ENCODE measurements around the gene CTNS. TPM values are rescaled to one million over a fixed set of nuclear protein-coding genes. Genes with fewer than 3 reads are reported as not detected.

The CTNS gene
- total RNA-seq, 4 donors from 2014 or later: 1.2 to 25.7 (median 18.8) TPM

GRCh38 chr17:3590768-3591167 is 45.8 kb upstream of the CTNS start:
- in situ Hi-C loops (cut with MboI; ENCODE audit: low pct_ligation_motif_present in 1 of 4, low pct_unique_long_range_greater_than_20kb in 1 of 4, low sequenced_read_pairs in 3 of 4) (no loop called here), intact Hi-C loops (cut with DNase I; ENCODE audit: low total_unique reads) (no loop called here)
- Histone ChIP-seq H3K27ac (no peak overlapping the region), H3K4me1 (no peaks in the 10 kb centered on the region), H3K4me3 (no peak overlapping the region), H3K9me3 (no peaks in the 10 kb centered on the region), H3K27me3 (no peaks in the 10 kb centered on the region), H3K36me3 (peaks cover 0 to 9% (median 3%) of the 10 kb centered on the region in 4 donors)
- TF ChIP-seq EP300 (IDR thresholded peaks at IDR 0.05; ENCODE audit: low read depth) (no peak), CTCF (IDR thresholded peaks at IDR 0.05) (no peak), POLR2AphosphoS5 (IDR thresholded peaks at IDR 0.05) (no peak), POLR2A (IDR thresholded peaks at IDR 0.05) (no peak)
- 90% methylated on average over 14 of the region's 15 CpGs; no CpG with 5 or more reads in 1 of the 2 donors for WGBS, 2 donors (ENCODE audit: low coverage in 1 of 2)
- DNase-seq: no peak

GRCh38 chr17:3592216-3592860 is 44.2 kb upstream of the CTNS start:
- in situ Hi-C loops (cut with MboI; ENCODE audit: low pct_ligation_motif_present in 1 of 4, low pct_unique_long_range_greater_than_20kb in 1 of 4, low sequenced_read_pairs in 3 of 4): no loop called here
- intact Hi-C loops (cut with DNase I; ENCODE audit: low total_unique reads): no loop called here
- no peak for DNase-seq
- Histone ChIP-seq H3K4me1 (no peaks in the 10 kb centered on the region), H3K27me3 (no peaks in the 10 kb centered on the region), H3K27ac (no peak overlapping the region), H3K4me3 (no peak overlapping the region), H3K36me3 (peaks cover 0 to 9% (median 0%) of the 10 kb centered on the region in 4 donors), H3K9me3 (no peaks in the 10 kb centered on the region)
- TF ChIP-seq POLR2A (IDR thresholded peaks at IDR 0.05): no peak
- no peak for TF ChIP-seq POLR2AphosphoS5 (IDR thresholded peaks at IDR 0.05)
- no peak for TF ChIP-seq CTCF (IDR thresholded peaks at IDR 0.05)
- TF ChIP-seq EP300 (IDR thresholded peaks at IDR 0.05; ENCODE audit: low read depth): no peak
- 97% methylated on average over 14 of the region's 15 CpGs; no CpG with 5 or more reads in 1 of the 2 donors for WGBS, 2 donors (ENCODE audit: low coverage in 1 of 2)

- in situ Hi-C loops (cut with MboI; ENCODE audit: low pct_ligation_motif_present in 1 of 4, low pct_unique_long_range_greater_than_20kb in 1 of 4, low sequenced_read_pairs in 3 of 4) (no loop called here), intact Hi-C loops (cut with DNase I; ENCODE audit: low total_unique reads) (no loop called here)
- Histone ChIP-seq H3K36me3 (peaks cover 0 to 9% (median 0%) of the 10 kb centered on the region in 4 donors), H3K4me3 (no peak overlapping the region), H3K27me3 (no peaks in the 10 kb centered on the region), H3K27ac (no peak overlapping the region), H3K9me3 (no peaks in the 10 kb centered on the region), H3K4me1 (no peaks in the 10 kb centered on the region)
- 97% methylated on average over 5 of the region's 5 CpGs; no CpG with 5 or more reads in 1 of the 2 donors for WGBS, 2 donors (ENCODE audit: low coverage in 1 of 2)
- TF ChIP-seq EP300 (IDR thresholded peaks at IDR 0.05; ENCODE audit: low read depth) (no peak), POLR2A (IDR thresholded peaks at IDR 0.05) (no peak), POLR2AphosphoS5 (IDR thresholded peaks at IDR 0.05) (no peak), CTCF (IDR thresholded peaks at IDR 0.05) (no peak)
- DNase-seq: no peak
Measured at GRCh38 chr17:3593384-3593783, 43.2 kb upstream of the CTNS start.

GRCh38 chr17:3594051-3594800 is 42.3 kb upstream of the CTNS start:
- in situ Hi-C loops (cut with MboI; ENCODE audit: low pct_ligation_motif_present in 1 of 4, low pct_unique_long_range_greater_than_20kb in 1 of 4, low sequenced_read_pairs in 3 of 4): no loop called here
- H3K4me1 ChIP-seq: no peaks in the 10 kb centered on the region
- DNase-seq: no peak
- whole genome bisulfite sequencing, 2 donors (ENCODE audit: low coverage in 1 of 2): 60 to 78% methylated on average over 2 to 11 of the region's 11 CpGs
- intact Hi-C loops (cut with DNase I; ENCODE audit: low total_unique reads): no loop called here
- TF ChIP-seq CTCF (IDR thresholded peaks at IDR 0.05): no peak
- TF ChIP-seq POLR2AphosphoS5 (IDR thresholded peaks at IDR 0.05): no peak
- TF ChIP-seq POLR2A (IDR thresholded peaks at IDR 0.05): no peak
- TF ChIP-seq EP300 (IDR thresholded peaks at IDR 0.05; ENCODE audit: low read depth): no peak
- peaks cover 0 to 9% (median 0%) of the 10 kb centered on the region in 4 donors for H3K36me3 ChIP-seq
- H3K9me3 ChIP-seq: no peaks in the 10 kb centered on the region
- no peaks in the 10 kb centered on the region for H3K27me3 ChIP-seq
- no peak overlapping the region for H3K27ac ChIP-seq
- H3K4me3 ChIP-seq: no peak overlapping the region

Measured in transverse colon (tissue), 4 donors.